DOHH2 (cell line): ENCODE data around the gene CRYAB.
A peak's percentile ranks its signal among the peaks of the same experiment; 100 is the strongest.

ENCODE experiments used
- H3F3A ChIP-seq: fragments of 200-600 bp; sonication (generic), shearing (Covaris generic); 2 replicates; pipeline ENCODE4 v1.6.0; 2016; ENCODE audit warnings: antibody characterized with exemption, mild to moderate bottlenecking; ENCODE audit not compliant: control insufficient read depth, insufficient read depth
- H3K27ac ChIP-seq: fragments of 200-600 bp; sonication (generic); 2 replicates; pipeline ENCODE4 v1.5.1; 2014; ENCODE audit warnings: low read depth, mild to moderate bottlenecking, low read length, moderate library complexity
- H3K27me3 ChIP-seq: fragments of 200-600 bp; sonication (generic); 2 replicates; pipeline ENCODE4 v1.6.1; 2014; ENCODE audit warnings: mild to moderate bottlenecking, low read length, mixed read lengths; ENCODE audit not compliant: control insufficient read depth
- H3K36me3 ChIP-seq: fragments of 200-600 bp; sonication (generic); 2 replicates; pipeline ENCODE4 v1.6.1; 2014; ENCODE audit warnings: mild to moderate bottlenecking, low read length, moderate library complexity, mixed read lengths; ENCODE audit not compliant: control insufficient read depth
- H3K4me1 ChIP-seq: fragments of 200-600 bp; sonication (generic); 2 replicates; pipeline ENCODE4 v1.6.1; 2014; ENCODE audit warnings: mild to moderate bottlenecking, low read length, mixed read lengths; ENCODE audit not compliant: control insufficient read depth
- H3K4me2 ChIP-seq: fragments of 200-600 bp; sonication (generic); 2 replicates; pipeline ENCODE4 v1.6.0; 2014; ENCODE audit warnings: mild to moderate bottlenecking, low read length, moderate library complexity
- H3K4me3 ChIP-seq: fragments of 200-600 bp; sonication (generic); 2 replicates; pipeline ENCODE4 v1.5.1; 2014; ENCODE audit warnings: mild to moderate bottlenecking, low read length, mixed read lengths
- H3K79me2 ChIP-seq: fragments of 200-600 bp; sonication (generic); 2 replicates; pipeline ENCODE4 v1.6.1; 2014; ENCODE audit warnings: mild to moderate bottlenecking, low read length, mixed read lengths; ENCODE audit not compliant: control insufficient read depth
- H3K9me2 ChIP-seq: fragments of 200-600 bp; sonication (generic); replicated peaks from 2 replicates; pipeline ENCODE4 v1.6.1; 2014; ENCODE audit warnings: mild to moderate bottlenecking, low read length, mixed read lengths; ENCODE audit not compliant: control insufficient read depth
- H3K9me3 ChIP-seq: fragments of 200-600 bp; sonication (generic); 2 replicates; pipeline ENCODE4 v1.6.1; 2014; ENCODE audit warnings: antibody characterized with exemption, low read length, mixed read lengths; ENCODE audit not compliant: control insufficient read depth, insufficient read depth
- H4K20me1 ChIP-seq: fragments of 200-600 bp; sonication (generic); 2 replicates; pipeline ENCODE4 v1.6.0; 2014; ENCODE audit warnings: low read depth, mild to moderate bottlenecking, antibody characterized with exemption, low read length, moderate library complexity; ENCODE audit not compliant: control insufficient read depth, insufficient read depth
- EZH2phosphoT487 ChIP-seq: fragments of 200-600 bp; sonication (generic); IDR thresholded peaks from 2 replicates; pipeline ENCODE4 v1.6.1; 2017; ENCODE audit warnings: borderline replicate concordance, mild to moderate bottlenecking, antibody characterized with exemption, low read length, moderate library complexity, mixed read lengths
- TF ChIP-seq, protein P1 (sequence below): fragments of 200-600 bp; sonication (generic); IDR thresholded peaks from one replicate; pipeline ENCODE4 v1.5.1; 2014; ENCODE audit warnings: antibody characterized with exemption, mild to moderate bottlenecking, low read depth, low read length; ENCODE audit not compliant: poor library complexity, severe bottlenecking

Gene CRYAB

DNA sequence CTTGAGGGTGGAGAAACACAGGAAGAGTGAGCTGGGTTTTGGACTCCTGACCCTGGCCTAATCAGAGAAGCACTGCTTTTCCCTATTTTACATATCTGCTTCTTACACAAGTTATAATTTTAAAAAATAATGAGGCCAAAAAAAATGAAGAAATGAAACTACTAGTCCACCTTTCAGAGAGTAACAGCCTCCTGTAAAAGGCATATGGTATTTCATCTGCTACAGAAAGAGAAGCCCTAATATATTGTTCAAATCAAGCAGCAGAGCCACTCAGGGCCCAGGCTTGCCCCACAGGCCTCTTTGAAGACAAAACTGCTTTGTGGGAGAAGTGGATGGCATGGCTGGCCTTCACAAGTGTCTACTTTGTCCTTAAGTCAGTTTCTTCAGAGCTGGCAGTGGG is 35.6 kb upstream of the CRYAB start:
- TF ChIP-seq, protein P1, sequence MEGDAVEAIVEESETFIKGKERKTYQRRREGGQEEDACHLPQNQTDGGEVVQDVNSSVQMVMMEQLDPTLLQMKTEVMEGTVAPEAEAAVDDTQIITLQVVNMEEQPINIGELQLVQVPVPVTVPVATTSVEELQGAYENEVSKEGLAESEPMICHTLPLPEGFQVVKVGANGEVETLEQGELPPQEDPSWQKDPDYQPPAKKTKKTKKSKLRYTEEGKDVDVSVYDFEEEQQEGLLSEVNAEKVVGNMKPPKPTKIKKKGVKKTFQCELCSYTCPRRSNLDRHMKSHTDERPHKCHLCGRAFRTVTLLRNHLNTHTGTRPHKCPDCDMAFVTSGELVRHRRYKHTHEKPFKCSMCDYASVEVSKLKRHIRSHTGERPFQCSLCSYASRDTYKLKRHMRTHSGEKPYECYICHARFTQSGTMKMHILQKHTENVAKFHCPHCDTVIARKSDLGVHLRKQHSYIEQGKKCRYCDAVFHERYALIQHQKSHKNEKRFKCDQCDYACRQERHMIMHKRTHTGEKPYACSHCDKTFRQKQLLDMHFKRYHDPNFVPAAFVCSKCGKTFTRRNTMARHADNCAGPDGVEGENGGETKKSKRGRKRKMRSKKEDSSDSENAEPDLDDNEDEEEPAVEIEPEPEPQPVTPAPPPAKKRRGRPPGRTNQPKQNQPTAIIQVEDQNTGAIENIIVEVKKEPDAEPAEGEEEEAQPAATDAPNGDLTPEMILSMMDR = no peak
- no peak for TF ChIP-seq EZH2phosphoT487
- Histone ChIP-seq H3F3A (peaks cover 4% of the 10 kb centered on the region), H4K20me1 (no peaks in the 10 kb centered on the region), H3K4me3 (no peak overlapping the region), H3K27me3 (no peaks in the 10 kb centered on the region), H3K79me2 (no peaks in the 10 kb centered on the region), H3K9me2 (no peaks in the 10 kb centered on the region), H3K36me3 (no peaks in the 10 kb centered on the region), H3K4me1 (peaks cover 12% of the 10 kb centered on the region), H3K9me3 (no peaks in the 10 kb centered on the region), H3K4me2 (peak overlapping the region; percentile 2; the same call in 1 of the 2 replicates), H3K27ac (no peak overlapping the region)

- Histone ChIP-seq H4K20me1 (no peaks in the 10 kb centered on the region), H3K27ac (no peak overlapping the region), H3K9me2 (no peaks in the 10 kb centered on the region), H3K4me1 (peaks cover 12% of the 10 kb centered on the region), H3K4me3 (no peak overlapping the region), H3K4me2 (peak overlapping the region; percentile 2; the same call in 1 of the 2 replicates), H3K79me2 (no peaks in the 10 kb centered on the region), H3K27me3 (no peaks in the 10 kb centered on the region), H3F3A (peaks cover 4% of the 10 kb centered on the region), H3K9me3 (no peaks in the 10 kb centered on the region), H3K36me3 (no peaks in the 10 kb centered on the region)
- no peak for TF ChIP-seq EZH2phosphoT487
- TF ChIP-seq, protein P1 = no peak
These were observed 34.9 kb upstream of the CRYAB start for GRCh38 chr11:111946499-111946898.

DNA sequence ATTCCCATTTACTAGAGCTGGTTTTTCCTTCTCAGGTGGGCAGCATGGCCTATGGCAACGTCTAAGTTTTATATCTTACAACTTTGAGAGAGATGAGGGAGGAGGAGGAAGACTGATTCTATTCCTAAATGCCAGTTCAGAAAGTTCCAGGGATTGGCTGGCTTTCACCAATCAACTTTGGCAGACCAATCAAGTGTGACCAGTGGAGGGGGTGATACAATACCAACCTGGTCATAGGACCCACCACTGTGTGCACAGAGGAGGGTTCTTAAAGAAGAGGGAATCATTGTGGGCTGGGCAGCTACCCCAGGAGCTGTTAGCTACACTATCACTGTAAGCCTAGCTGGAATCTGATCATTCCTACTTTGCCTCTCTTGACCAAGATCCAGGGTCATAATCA is 33.6 kb upstream of the CRYAB start:
- Histone ChIP-seq H3F3A (peaks cover 4% of the 10 kb centered on the region), H3K36me3 (no peaks in the 10 kb centered on the region), H3K4me1 (peaks cover 12% of the 10 kb centered on the region), H3K27ac (no peak overlapping the region), H3K79me2 (no peaks in the 10 kb centered on the region), H3K27me3 (no peaks in the 10 kb centered on the region), H3K4me3 (no peak overlapping the region), H3K9me3 (no peaks in the 10 kb centered on the region), H3K4me2 (no peak overlapping the region), H3K9me2 (no peaks in the 10 kb centered on the region), H4K20me1 (no peaks in the 10 kb centered on the region)
- TF ChIP-seq EZH2phosphoT487 = no peak
- TF ChIP-seq, protein P1 = no peak
